Epidermal melanocyte (primary cell): ENCODE results near the gene FUT8.

Experiments
- DNase-seq: peaks from one replicate; pipeline ENCODE4 v3.0.0; 2011; ENCODE audit warnings: low spot score; ENCODE audit not compliant: insufficient read length

FUT8 gene

GRCh38 chr14:65552724-65553123, 140.2 kb downstream of the FUT8 start:
- DNase-seq = no peak

GRCh38 chr14:65554837-65555236, 142.3 kb downstream of the FUT8 start:
- DNase-seq = no peak

- no peak for DNase-seq
Observed at GRCh38 chr14:65555358-65555757, 142.8 kb downstream of the FUT8 start.

- no peak for DNase-seq
Observed at GRCh38 chr14:65558363-65558762, 145.8 kb downstream of the FUT8 start.

- no peak for DNase-seq
Observed at GRCh38 chr14:65560340-65561027, 148.0 kb downstream of the FUT8 start.

- no peak for DNase-seq
Observed at GRCh38 chr14:65564370-65564769, 151.8 kb downstream of the FUT8 start.

GRCh38 chr14:65565948-65566347, 153.4 kb downstream of the FUT8 start:
- DNase-seq = no peak

GRCh38 chr14:65566820-65567522, 154.4 kb downstream of the FUT8 start:
- no peak for DNase-seq

GRCh38 chr14:65574611-65575010, 162.1 kb downstream of the FUT8 start:
- peak; percentile 34 for DNase-seq

- no peak for DNase-seq
Observed at GRCh38 chr14:65575389-65575788, 162.9 kb downstream of the FUT8 start.

- DNase-seq = no peak
Observed at GRCh38 chr14:65580973-65581372, 168.4 kb downstream of the FUT8 start.

- DNase-seq = no peak
Observed at GRCh38 chr14:65581378-65581777, 168.8 kb downstream of the FUT8 start.

- DNase-seq = no peak
Observed at GRCh38 chr14:65581799-65582198, 169.3 kb downstream of the FUT8 start.

- DNase-seq = no peak
Observed at GRCh38 chr14:65585216-65585615, 172.7 kb downstream of the FUT8 start.

- DNase-seq = no peak
Observed at GRCh38 chr14:65588426-65589140, 176.1 kb downstream of the FUT8 start.

GRCh38 chr14:65594153-65594881, 181.8 kb downstream of the FUT8 start:
- no peak for DNase-seq

GRCh38 chr14:65594882-65595237, 182.3 kb downstream of the FUT8 start:
- DNase-seq = no peak

GRCh38 chr14:65599375-65599774, 186.8 kb downstream of the FUT8 start:
- DNase-seq = no peak

- DNase-seq = no peak
Observed at GRCh38 chr14:65600742-65601141, 188.2 kb downstream of the FUT8 start.

- DNase-seq = no peak
Observed at GRCh38 chr14:65604535-65604934, 192.0 kb downstream of the FUT8 start.

- no peak for DNase-seq
Observed at GRCh38 chr14:65604936-65605335, 192.4 kb downstream of the FUT8 start.

GRCh38 chr14:65606460-65606859, 193.9 kb downstream of the FUT8 start:
- no peak for DNase-seq
